ENCODE measurements around the gene PCDHGB3. TPM values are rescaled to one million over a fixed set of nuclear protein-coding genes. Genes with fewer than 3 reads are reported as not detected.
A peak's percentile ranks its signal among the peaks of the same experiment; 100 is the strongest.

PCDHGB3 gene
- total and polyA plus RNA-seq, 2 donors (not counting 3 experiments of a cell fraction or from before 2014, with no cell fraction given) = 1.8 to 2.0 TPM

- intact Hi-C loops (cut with micrococcal nuclease) = no loop called here
- Histone ChIP-seq H3K9me3 (replicated peaks; ENCODE audit: control insufficient read depth, insufficient read depth, low read length) (no peaks in the 10 kb centered on the region), H3K79me2 (ENCODE audit: control insufficient read depth, insufficient read depth, low read length) (no peaks in the 10 kb centered on the region), H2AFZ (ENCODE audit: low read depth, low read length) (no peak overlapping the region), H3K4me1 (ENCODE audit: control insufficient read depth, extremely low read depth, insufficient read depth, low read length) (no peaks in the 10 kb centered on the region), H4K20me1 (replicated peaks; ENCODE audit: control insufficient read depth, extremely low read depth, insufficient read depth, low read length) (no peaks in the 10 kb centered on the region), H3K4me3 (replicated peaks in 1 of 3; ENCODE audit: insufficient read depth in 1 of 3, low read depth in 1 of 3, low read length in 3 of 3) (no peak overlapping the region), H3K27ac (ENCODE audit: insufficient read depth, low read depth, low read length) (no peak overlapping the region), H3K9me1 (replicated peaks; ENCODE audit: control insufficient read depth, extremely low read depth, insufficient read depth, low read length) (no peaks in the 10 kb centered on the region), H3K36me3 (ENCODE audit: control insufficient read depth in 2 of 2, extremely low read depth in 1 of 2, insufficient read depth in 2 of 2, low read length in 2 of 2) (no peaks in the 10 kb centered on the region), H3K4me2 (ENCODE audit: insufficient read depth, low read length) (no peak overlapping the region), H3K9ac (replicated peaks; ENCODE audit: extremely low read depth, insufficient read depth, low read length) (no peak overlapping the region), H3K27me3 (ENCODE audit: control insufficient read depth in 2 of 2, insufficient read depth in 2 of 2, low read length in 2 of 2) (peaks cover 29 to 57% of the 10 kb centered on the region in 2 experiments)
- DNase-seq (ENCODE audit: low read depth, low spot score) = no peak
- dilution Hi-C loops (cut with MboI; ENCODE audit: extremely low pct_ligation_motif_present, low sequenced_read_pairs) = no loop called here
- FAIRE-seq = no peak
- TF ChIP-seq CTCF (IDR thresholded peaks at IDR 0.05; ENCODE audit: extremely low read depth in 1 of 2, insufficient read depth in 1 of 2, low read depth in 1 of 2, low read length in 2 of 2) = no peak
- no peak for TF ChIP-seq POLR2AphosphoS5 (IDR thresholded peaks at IDR 0.05; ENCODE audit: insufficient read depth, low read depth, low read length)
- TF ChIP-seq POLR2A (IDR thresholded peaks at IDR 0.05; ENCODE audit: low read depth, low read length) = no peak
- TF ChIP-seq MYC (IDR thresholded peaks at IDR 0.05; ENCODE audit: low read depth, low read length) = no peak
- ChIA-PET POLR2A (no interaction called here), CTCF (interaction anchor here (2.5 kb wide), 1 partner anchor 34 kb away, joined by 6 read pairs; no protein-coding TSS in a partner anchor)
- BruUV-seq (replicated peaks) = no TSS peak
Observed at GRCh38 chr5:141356950-141357349, 13.1 kb upstream of the PCDHGB3 start.

GRCh38 chr5:141359790-141360426 is 10.1 kb upstream of the PCDHGB3 start, which contains the start of gene PCDHGB2:
TSS of gene PCDHGB2 (plus strand) at chr5:141359994. CDS start at chr5:141360136, 142 bp downstream.
- BruUV-seq (replicated peaks) = TSS peak; percentile 13
- no peak for TF ChIP-seq MAX (IDR thresholded peaks at IDR 0.05; ENCODE audit: insufficient read depth, insufficient read length)
- TF ChIP-seq CTCF (IDR thresholded peaks at IDR 0.05; ENCODE audit: extremely low read depth in 1 of 2, insufficient read depth in 1 of 2, low read depth in 1 of 2, low read length in 2 of 2) = peak; percentile 18 to 32
- TF ChIP-seq EZH2 (IDR thresholded peaks at IDR 0.05; ENCODE audit: borderline replicate concordance, low read depth, low read length, severe bottlenecking) = peak; percentile 28
- Histone ChIP-seq H3K27me3 (ENCODE audit: control insufficient read depth in 2 of 2, insufficient read depth in 2 of 2, low read length in 2 of 2) (peaks cover 43 to 66% of the 10 kb centered on the region in 2 experiments), H3K27ac (ENCODE audit: insufficient read depth, low read depth, low read length) (no peak within 1 kb of the TSS), H3K79me2 (ENCODE audit: control insufficient read depth, insufficient read depth, low read length) (no peaks in the 10 kb centered on the region), H3K4me1 (ENCODE audit: control insufficient read depth, extremely low read depth, insufficient read depth, low read length) (no peaks in the 10 kb centered on the region), H2AFZ (ENCODE audit: low read depth, low read length) (peak within 1 kb of the TSS; percentile 12), H3K9me1 (replicated peaks; ENCODE audit: control insufficient read depth, extremely low read depth, insufficient read depth, low read length) (no peaks in the 10 kb centered on the region), H4K20me1 (replicated peaks; ENCODE audit: control insufficient read depth, extremely low read depth, insufficient read depth, low read length) (no peaks in the 10 kb centered on the region), H3K9ac (replicated peaks; ENCODE audit: extremely low read depth, insufficient read depth, low read length) (no peak within 1 kb of the TSS), H3K4me3 (replicated peaks in 1 of 3; ENCODE audit: insufficient read depth in 1 of 3, low read depth in 1 of 3, low read length in 3 of 3) (no peak within 1 kb of the TSS), H3K36me3 (ENCODE audit: control insufficient read depth in 2 of 2, extremely low read depth in 1 of 2, insufficient read depth in 2 of 2, low read length in 2 of 2) (no peaks in the 10 kb centered on the region), H3K9me3 (replicated peaks; ENCODE audit: control insufficient read depth, insufficient read depth, low read length) (no peaks in the 10 kb centered on the region), H3K4me2 (ENCODE audit: insufficient read depth, low read length) (no peak within 1 kb of the TSS)
- DNase-seq (ENCODE audit: low read depth, low spot score) = peak; percentile 16
- CTCF ChIA-PET = interaction anchor here (0.6 to 1.3 kb wide), 9 partner anchors 10 to 204 kb away, joined by 3 to 5 read pairs (median 3); partner anchors contain the start of genes PCDHGA11, PCDHGA12 and PCDHGB1
- intact Hi-C loops (cut with micrococcal nuclease) (no loop called here), dilution Hi-C loops (cut with MboI; ENCODE audit: extremely low pct_ligation_motif_present, low sequenced_read_pairs) (no loop called here)
- peak; percentile 24 for FAIRE-seq
- POLR2A ChIA-PET = no interaction called here
